ENCODE measurements around the gene LPCAT3. TPM values are rescaled to one million over a fixed set of nuclear protein-coding genes. Genes with fewer than 3 reads are reported as not detected.

The LPCAT3 gene
- total RNA-seq, 1 experiment from 2014 or later = 45.8 TPM

DNA sequence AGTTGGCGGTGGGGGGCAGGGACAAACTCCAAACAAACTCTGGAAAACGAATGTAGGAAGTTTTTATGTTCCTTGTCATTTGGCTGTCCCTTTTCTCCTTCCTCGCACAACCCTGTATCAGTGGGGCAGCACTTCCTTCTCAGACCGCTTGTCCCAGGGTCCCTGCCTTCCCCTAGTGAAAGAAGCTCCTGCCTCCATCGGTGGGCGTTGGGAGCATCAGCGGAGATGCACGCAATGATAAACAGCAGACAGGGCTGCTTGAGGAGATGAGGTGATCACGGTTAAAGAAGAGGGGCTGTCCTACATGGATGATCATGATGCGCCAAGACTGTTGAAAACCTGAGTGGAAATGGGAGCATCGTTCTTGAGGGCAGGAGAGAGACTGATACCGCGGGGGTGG lies 42.9 kb upstream of the LPCAT3 start:
- ChIA-PET RAD21 (ENCODE audit: low non-redundant PET in 1 of 2, low total read pairs in 2 of 2, uncharacterized antibody in 2 of 2, unreplicated experiment in 2 of 2) (no interaction called here), CTCF (interaction anchor here (0.8 kb wide), 1 partner anchor 189 kb away, joined by 4 read pairs; no protein-coding TSS in a partner anchor), POLR2A (no interaction called here)
- TF ChIP-seq, protein P1, sequence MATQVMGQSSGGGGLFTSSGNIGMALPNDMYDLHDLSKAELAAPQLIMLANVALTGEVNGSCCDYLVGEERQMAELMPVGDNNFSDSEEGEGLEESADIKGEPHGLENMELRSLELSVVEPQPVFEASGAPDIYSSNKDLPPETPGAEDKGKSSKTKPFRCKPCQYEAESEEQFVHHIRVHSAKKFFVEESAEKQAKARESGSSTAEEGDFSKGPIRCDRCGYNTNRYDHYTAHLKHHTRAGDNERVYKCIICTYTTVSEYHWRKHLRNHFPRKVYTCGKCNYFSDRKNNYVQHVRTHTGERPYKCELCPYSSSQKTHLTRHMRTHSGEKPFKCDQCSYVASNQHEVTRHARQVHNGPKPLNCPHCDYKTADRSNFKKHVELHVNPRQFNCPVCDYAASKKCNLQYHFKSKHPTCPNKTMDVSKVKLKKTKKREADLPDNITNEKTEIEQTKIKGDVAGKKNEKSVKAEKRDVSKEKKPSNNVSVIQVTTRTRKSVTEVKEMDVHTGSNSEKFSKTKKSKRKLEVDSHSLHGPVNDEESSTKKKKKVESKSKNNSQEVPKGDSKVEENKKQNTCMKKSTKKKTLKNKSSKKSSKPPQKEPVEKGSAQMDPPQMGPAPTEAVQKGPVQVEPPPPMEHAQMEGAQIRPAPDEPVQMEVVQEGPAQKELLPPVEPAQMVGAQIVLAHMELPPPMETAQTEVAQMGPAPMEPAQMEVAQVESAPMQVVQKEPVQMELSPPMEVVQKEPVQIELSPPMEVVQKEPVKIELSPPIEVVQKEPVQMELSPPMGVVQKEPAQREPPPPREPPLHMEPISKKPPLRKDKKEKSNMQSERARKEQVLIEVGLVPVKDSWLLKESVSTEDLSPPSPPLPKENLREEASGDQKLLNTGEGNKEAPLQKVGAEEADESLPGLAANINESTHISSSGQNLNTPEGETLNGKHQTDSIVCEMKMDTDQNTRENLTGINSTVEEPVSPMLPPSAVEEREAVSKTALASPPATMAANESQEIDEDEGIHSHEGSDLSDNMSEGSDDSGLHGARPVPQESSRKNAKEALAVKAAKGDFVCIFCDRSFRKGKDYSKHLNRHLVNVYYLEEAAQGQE (IDR thresholded peaks at IDR 0.05; ENCODE audit: low read depth) = no peak
- TF ChIP-seq SP1 (IDR thresholded peaks at IDR 0.05; ENCODE audit: low read depth) = no peak
- TF ChIP-seq EGR1 (IDR thresholded peaks at IDR 0.05; ENCODE audit: low read depth) = no peak
- TF ChIP-seq ZFX (IDR thresholded peaks at IDR 0.05) = no peak
- TF ChIP-seq TCF7L2 (IDR thresholded peaks at IDR 0.05; ENCODE audit: borderline replicate concordance, extremely low read depth, insufficient read depth, insufficient read length) = no peak
- TF ChIP-seq CEBPB (IDR thresholded peaks at IDR 0.05; ENCODE audit: low read depth) = no peak
- TF ChIP-seq ELF1 (IDR thresholded peaks at IDR 0.05; ENCODE audit: borderline replicate concordance, low read depth) = no peak
- TF ChIP-seq, protein P2, sequence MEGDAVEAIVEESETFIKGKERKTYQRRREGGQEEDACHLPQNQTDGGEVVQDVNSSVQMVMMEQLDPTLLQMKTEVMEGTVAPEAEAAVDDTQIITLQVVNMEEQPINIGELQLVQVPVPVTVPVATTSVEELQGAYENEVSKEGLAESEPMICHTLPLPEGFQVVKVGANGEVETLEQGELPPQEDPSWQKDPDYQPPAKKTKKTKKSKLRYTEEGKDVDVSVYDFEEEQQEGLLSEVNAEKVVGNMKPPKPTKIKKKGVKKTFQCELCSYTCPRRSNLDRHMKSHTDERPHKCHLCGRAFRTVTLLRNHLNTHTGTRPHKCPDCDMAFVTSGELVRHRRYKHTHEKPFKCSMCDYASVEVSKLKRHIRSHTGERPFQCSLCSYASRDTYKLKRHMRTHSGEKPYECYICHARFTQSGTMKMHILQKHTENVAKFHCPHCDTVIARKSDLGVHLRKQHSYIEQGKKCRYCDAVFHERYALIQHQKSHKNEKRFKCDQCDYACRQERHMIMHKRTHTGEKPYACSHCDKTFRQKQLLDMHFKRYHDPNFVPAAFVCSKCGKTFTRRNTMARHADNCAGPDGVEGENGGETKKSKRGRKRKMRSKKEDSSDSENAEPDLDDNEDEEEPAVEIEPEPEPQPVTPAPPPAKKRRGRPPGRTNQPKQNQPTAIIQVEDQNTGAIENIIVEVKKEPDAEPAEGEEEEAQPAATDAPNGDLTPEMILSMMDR (IDR thresholded peaks at IDR 0.05 in 2 of 3, conservative IDR thresholded peaks at IDR 0.05 in 1 of 3; ENCODE audit: borderline replicate concordance in 1 of 3, insufficient read depth in 1 of 3, low read depth in 2 of 3, low read length in 2 of 3) = no peak
- TF ChIP-seq FOSL1 (IDR thresholded peaks at IDR 0.05; ENCODE audit: low read depth) = no peak
- TF ChIP-seq CBX3 (IDR thresholded peaks at IDR 0.05; ENCODE audit: low read depth) = no peak
- TF ChIP-seq, protein P3, sequence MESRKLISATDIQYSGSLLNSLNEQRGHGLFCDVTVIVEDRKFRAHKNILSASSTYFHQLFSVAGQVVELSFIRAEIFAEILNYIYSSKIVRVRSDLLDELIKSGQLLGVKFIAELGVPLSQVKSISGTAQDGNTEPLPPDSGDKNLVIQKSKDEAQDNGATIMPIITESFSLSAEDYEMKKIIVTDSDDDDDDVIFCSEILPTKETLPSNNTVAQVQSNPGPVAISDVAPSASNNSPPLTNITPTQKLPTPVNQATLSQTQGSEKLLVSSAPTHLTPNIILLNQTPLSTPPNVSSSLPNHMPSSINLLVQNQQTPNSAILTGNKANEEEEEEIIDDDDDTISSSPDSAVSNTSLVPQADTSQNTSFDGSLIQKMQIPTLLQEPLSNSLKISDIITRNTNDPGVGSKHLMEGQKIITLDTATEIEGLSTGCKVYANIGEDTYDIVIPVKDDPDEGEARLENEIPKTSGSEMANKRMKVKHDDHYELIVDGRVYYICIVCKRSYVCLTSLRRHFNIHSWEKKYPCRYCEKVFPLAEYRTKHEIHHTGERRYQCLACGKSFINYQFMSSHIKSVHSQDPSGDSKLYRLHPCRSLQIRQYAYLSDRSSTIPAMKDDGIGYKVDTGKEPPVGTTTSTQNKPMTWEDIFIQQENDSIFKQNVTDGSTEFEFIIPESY (IDR thresholded peaks at IDR 0.05; ENCODE audit: extremely low read depth, insufficient replicate concordance, low read length) = no peak
- no peak for TF ChIP-seq ZNF274 (IDR thresholded peaks at IDR 0.05; ENCODE audit: low read depth, low read length)
- TF ChIP-seq, protein P4, sequence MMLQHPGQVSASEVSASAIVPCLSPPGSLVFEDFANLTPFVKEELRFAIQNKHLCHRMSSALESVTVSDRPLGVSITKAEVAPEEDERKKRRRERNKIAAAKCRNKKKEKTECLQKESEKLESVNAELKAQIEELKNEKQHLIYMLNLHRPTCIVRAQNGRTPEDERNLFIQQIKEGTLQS (IDR thresholded peaks at IDR 0.05) = no peak
- no peak for TF ChIP-seq SRF (IDR thresholded peaks at IDR 0.05; ENCODE audit: low read depth)
- no peak for TF ChIP-seq SIN3A (IDR thresholded peaks at IDR 0.05; ENCODE audit: low read depth)
- no peak for TF ChIP-seq EZH2phosphoT487 (IDR thresholded peaks at IDR 0.05; ENCODE audit: borderline replicate concordance)
- TF ChIP-seq POLR2AphosphoS5 (IDR thresholded peaks at IDR 0.05; ENCODE audit: low read depth, low read length) = no peak
- no peak for TF ChIP-seq JUND (IDR thresholded peaks at IDR 0.05)
- H3K4me2 ChIP-seq (ENCODE audit: low read length) = no peak overlapping the region
- H3K79me2 ChIP-seq (ENCODE audit: insufficient read depth, low read length) = no peaks in the 10 kb centered on the region
- no peaks in the 10 kb centered on the region for H3K27me3 ChIP-seq (ENCODE audit: insufficient read depth, low read length)
- BruUV-seq (replicated peaks) = no TSS peak
- no peak for DNase-seq (ENCODE audit: low read depth, low spot score)
- H3K4me3 ChIP-seq (replicated peaks in 1 of 2; ENCODE audit: low read depth in 1 of 2, low read length in 2 of 2) = no peak overlapping the region
- intact Hi-C loops (cut with micrococcal nuclease) = no loop called here
- H3K9ac ChIP-seq (ENCODE audit: low read length) = no peak overlapping the region
- no peaks in the 10 kb centered on the region for H3K36me3 ChIP-seq (ENCODE audit: control insufficient read depth in 1 of 2, insufficient read depth in 2 of 2, low read length in 2 of 2)
- peaks cover 0 to 4% of the 10 kb centered on the region in 2 experiments; a peak in 1 of 4 replicates for H3K4me1 ChIP-seq (ENCODE audit: control insufficient read depth in 1 of 2, insufficient read depth in 2 of 2, low read length in 2 of 2)
- no peak for ATAC-seq
- H3K27ac ChIP-seq (ENCODE audit: low read depth, low read length) = no peak overlapping the region
- H3K9me2 ChIP-seq (ENCODE audit: insufficient read depth) = no peaks in the 10 kb centered on the region
- H2AFZ ChIP-seq (ENCODE audit: low read depth, low read length, poor library complexity, severe bottlenecking) = no peak overlapping the region
- H3K9me3 ChIP-seq (ENCODE audit: control insufficient read depth in 1 of 2, insufficient read depth in 1 of 2, low read depth in 1 of 2, low read length in 2 of 2) = no peaks in the 10 kb centered on the region
- H4K20me1 ChIP-seq (ENCODE audit: insufficient read depth) = no peaks in the 10 kb centered on the region

Data from HCT116 (cell line).